NCI-H524 (cell line): ENCODE measurements around the gene VIPR2.
"Not testable (repeated sequence)": the region's sequence is repeated elsewhere in the genome, so short reads cannot be mapped to it uniquely, and the experiment has no call there.

Experiments used
- DNase-seq, 2 experiments: peaks; one replicate each; lab custom pipeline; 2025; lab: John Stamatoyannopoulos, UW

VIPR2 gene

GRCh38 chr7:158988996-158989395 lies 155.7 kb downstream of the VIPR2 start:
- no peak for DNase-seq

GRCh38 chr7:158988302-158988862 lies 156.3 kb downstream of the VIPR2 start:
- no peak for DNase-seq

- DNase-seq, result no peak
Observed at GRCh38 chr7:158987691-158988090, 157.0 kb downstream of the VIPR2 start.

DNA sequence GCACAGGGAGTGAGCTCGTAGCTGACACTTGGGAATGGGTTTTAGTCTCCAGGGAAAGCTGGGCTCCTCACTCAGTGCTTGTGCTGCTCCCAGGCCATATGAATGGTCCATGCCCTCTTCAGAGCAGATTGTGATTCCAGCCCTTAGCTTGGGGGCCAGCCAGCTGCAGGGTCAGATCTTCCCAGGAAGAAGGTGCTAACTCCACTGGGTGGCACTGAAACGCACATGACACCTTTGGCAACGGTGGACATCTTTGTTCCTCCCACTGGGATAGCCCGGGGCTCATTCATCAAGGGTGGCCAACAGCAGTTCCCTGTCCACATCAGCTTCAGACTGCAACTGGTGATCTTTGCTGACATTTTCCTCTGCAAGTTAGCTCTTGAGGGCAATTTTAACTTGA lies 159.1 kb downstream of the VIPR2 start:
- DNase-seq, result no peak

- not testable (repeated sequence) for DNase-seq
Observed at GRCh38 chr7:158984007-158984406, 160.7 kb downstream of the VIPR2 start.

DNA sequence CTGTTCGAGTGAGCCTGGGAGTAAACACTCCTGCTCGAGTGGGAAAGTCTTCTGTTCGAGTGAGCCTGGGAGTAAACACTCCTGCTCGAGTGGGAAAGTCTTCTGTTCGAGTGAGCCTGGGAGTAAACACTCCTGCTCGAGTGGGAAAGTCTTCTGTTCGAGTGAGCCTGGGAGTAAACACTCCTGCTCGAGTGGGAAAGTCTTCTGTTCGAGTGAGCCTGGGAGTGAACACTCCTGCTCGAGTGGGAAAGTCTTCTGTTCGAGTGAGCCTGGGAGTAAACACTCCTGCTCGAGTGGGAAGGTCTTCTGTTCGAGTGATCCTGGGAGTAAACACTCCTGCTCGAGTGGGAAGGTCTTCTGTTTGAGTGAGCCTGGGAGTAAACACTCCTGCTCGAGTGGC lies 162.6 kb downstream of the VIPR2 start:
- not testable (repeated sequence) for DNase-seq

- no peak for DNase-seq
Observed at GRCh38 chr7:158979635-158980351, 164.9 kb downstream of the VIPR2 start.

DNA sequence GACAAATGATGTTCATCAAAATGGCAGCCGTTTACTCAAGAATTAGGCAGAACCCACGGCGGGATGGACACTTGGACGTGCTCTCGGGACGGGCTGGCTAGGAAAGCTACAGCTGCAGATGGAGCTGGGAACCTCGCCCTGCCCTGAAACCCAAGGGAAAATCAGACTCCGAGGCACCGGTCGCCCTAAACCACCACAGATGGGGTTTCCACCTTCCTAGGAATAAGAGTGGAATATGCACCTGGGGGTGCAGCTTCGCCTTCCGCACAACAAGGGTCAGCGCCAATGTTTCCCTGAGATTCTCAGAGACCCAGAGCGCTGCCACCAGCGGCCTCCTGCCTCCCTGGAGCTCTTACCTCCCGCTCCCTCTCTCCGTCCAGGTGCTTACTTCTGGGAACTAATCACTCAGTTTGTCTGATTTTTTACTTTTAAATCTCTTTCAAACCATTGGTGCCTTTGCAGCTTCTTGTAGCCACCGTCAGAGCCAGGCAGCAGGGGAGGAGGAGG lies 165.6 kb downstream of the VIPR2 start:
- DNase-seq, result no peak
